ENCODE data around the gene CCRL2. TPM values are rescaled to one million over a fixed set of nuclear protein-coding genes. Genes with fewer than 3 reads are reported as not detected.

The CCRL2 gene
- total and polyA plus RNA-seq, 9 of the 15 experiments (the other 6 are each of a cell fraction or from before 2014, with no cell fraction given) = 3.4 to 5.7 (median 4.0) TPM

DNA sequence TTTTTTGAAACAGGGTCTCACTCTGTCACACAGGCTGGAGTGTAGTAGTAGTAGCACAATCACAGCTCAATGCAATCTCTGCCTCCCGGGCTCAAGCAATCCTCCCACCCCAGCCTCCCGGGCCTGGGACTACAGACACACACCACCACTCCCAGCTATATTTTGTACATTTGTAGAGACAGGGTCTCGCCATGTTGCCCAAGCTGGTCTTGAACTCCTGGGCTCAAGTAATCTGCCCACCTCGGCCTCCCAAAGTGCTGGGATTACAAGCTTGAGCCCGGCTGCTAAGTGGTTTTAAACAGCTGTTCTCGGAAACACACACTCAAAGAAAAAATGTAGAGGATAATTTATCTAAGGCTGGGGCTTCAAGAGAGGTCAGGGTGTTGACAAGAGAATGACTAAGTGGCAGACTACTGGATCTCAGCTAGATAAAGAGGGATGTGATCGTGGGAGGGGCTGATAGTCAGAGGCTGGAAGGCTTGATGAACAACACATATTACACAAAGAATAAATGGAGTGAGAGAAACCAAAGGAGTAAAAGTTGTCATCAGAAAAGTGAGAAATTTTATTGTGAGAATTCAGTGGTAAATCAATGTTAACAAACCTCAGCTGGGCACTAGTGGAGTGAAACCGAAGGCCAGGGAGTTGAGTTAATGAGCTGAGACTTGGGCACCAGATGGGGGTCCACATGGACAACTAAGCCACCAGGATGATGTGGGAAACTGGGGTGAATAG, 6.9 kb upstream of the CCRL2 start (continued):
- TF ChIP-seq, protein P1, sequence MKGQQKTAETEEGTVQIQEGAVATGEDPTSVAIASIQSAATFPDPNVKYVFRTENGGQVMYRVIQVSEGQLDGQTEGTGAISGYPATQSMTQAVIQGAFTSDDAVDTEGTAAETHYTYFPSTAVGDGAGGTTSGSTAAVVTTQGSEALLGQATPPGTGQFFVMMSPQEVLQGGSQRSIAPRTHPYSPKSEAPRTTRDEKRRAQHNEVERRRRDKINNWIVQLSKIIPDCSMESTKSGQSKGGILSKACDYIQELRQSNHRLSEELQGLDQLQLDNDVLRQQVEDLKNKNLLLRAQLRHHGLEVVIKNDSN (CRISPR knock-in tag; IDR thresholded peaks at IDR 0.05) = no peak
- TF ChIP-seq CHD1 (IDR thresholded peaks at IDR 0.05; ENCODE audit: low read length) (no peak), ZNF830 (CRISPR knock-in tag; IDR thresholded peaks at IDR 0.05) (no peak), HDAC1 (IDR thresholded peaks at IDR 0.05) (peak; percentile 35 to 97; a peak in 2 of 4 replicates), DNMT1 (IDR thresholded peaks at IDR 0.05) (no peak), HMBOX1 (IDR thresholded peaks at IDR 0.05) (peak; percentile 76), RBM25 (IDR thresholded peaks at IDR 0.05; ENCODE audit: low read depth, low read length, severe bottlenecking) (no peak), THAP7 (CRISPR knock-in tag; IDR thresholded peaks at IDR 0.05) (no peak), FOXK1 (CRISPR knock-in tag; IDR thresholded peaks at IDR 0.05; ENCODE audit: borderline replicate concordance) (no peak), U2AF1 (optimal IDR thresholded peaks at IDR 0.05; ENCODE audit: low read depth, low read length) (no peak), EP300 (IDR thresholded peaks at IDR 0.05; ENCODE audit: low read length) (peak; percentile 93), PTBP1 (IDR thresholded peaks at IDR 0.05; ENCODE audit: low read depth, low read length) (no peak), TAF7 (tag; IDR thresholded peaks at IDR 0.05) (no peak), ZNF24 (IDR thresholded peaks at IDR 0.05) (no peak)
- TF ChIP-seq, protein P2, sequence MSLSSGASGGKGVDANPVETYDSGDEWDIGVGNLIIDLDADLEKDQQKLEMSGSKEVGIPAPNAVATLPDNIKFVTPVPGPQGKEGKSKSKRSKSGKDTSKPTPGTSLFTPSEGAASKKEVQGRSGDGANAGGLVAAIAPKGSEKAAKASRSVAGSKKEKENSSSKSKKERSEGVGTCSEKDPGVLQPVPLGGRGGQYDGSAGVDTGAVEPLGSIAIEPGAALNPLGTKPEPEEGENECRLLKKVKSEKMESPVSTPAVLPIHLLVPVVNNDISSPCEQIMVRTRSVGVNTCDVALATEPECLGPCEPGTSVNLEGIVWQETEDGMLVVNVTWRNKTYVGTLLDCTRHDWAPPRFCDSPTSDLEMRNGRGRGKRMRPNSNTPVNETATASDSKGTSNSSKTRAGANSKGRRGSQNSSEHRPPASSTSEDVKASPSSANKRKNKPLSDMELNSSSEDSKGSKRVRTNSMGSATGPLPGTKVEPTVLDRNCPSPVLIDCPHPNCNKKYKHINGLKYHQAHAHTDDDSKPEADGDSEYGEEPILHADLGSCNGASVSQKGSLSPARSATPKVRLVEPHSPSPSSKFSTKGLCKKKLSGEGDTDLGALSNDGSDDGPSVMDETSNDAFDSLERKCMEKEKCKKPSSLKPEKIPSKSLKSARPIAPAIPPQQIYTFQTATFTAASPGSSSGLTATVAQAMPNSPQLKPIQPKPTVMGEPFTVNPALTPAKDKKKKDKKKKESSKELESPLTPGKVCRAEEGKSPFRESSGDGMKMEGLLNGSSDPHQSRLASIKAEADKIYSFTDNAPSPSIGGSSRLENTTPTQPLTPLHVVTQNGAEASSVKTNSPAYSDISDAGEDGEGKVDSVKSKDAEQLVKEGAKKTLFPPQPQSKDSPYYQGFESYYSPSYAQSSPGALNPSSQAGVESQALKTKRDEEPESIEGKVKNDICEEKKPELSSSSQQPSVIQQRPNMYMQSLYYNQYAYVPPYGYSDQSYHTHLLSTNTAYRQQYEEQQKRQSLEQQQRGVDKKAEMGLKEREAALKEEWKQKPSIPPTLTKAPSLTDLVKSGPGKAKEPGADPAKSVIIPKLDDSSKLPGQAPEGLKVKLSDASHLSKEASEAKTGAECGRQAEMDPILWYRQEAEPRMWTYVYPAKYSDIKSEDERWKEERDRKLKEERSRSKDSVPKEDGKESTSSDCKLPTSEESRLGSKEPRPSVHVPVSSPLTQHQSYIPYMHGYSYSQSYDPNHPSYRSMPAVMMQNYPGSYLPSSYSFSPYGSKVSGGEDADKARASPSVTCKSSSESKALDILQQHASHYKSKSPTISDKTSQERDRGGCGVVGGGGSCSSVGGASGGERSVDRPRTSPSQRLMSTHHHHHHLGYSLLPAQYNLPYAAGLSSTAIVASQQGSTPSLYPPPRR (CRISPR knock-in tag; IDR thresholded peaks at IDR 0.05; ENCODE audit: borderline replicate concordance) = no peak
- TF ChIP-seq, protein P3, sequence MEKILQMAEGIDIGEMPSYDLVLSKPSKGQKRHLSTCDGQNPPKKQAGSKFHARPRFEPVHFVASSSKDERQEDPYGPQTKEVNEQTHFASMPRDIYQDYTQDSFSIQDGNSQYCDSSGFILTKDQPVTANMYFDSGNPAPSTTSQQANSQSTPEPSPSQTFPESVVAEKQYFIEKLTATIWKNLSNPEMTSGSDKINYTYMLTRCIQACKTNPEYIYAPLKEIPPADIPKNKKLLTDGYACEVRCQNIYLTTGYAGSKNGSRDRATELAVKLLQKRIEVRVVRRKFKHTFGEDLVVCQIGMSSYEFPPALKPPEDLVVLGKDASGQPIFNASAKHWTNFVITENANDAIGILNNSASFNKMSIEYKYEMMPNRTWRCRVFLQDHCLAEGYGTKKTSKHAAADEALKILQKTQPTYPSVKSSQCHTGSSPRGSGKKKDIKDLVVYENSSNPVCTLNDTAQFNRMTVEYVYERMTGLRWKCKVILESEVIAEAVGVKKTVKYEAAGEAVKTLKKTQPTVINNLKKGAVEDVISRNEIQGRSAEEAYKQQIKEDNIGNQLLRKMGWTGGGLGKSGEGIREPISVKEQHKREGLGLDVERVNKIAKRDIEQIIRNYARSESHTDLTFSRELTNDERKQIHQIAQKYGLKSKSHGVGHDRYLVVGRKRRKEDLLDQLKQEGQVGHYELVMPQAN (IDR thresholded peaks at IDR 0.05; ENCODE audit: borderline replicate concordance) = no peak
